ENCODE measurements around the gene RBM4B. TPM values are rescaled to one million over a fixed set of nuclear protein-coding genes. Genes with fewer than 3 reads are reported as not detected.

RBM4B gene
- total RNA-seq, 2 donors from 2014 or later, result 12.5 to 18.4 TPM

DNA sequence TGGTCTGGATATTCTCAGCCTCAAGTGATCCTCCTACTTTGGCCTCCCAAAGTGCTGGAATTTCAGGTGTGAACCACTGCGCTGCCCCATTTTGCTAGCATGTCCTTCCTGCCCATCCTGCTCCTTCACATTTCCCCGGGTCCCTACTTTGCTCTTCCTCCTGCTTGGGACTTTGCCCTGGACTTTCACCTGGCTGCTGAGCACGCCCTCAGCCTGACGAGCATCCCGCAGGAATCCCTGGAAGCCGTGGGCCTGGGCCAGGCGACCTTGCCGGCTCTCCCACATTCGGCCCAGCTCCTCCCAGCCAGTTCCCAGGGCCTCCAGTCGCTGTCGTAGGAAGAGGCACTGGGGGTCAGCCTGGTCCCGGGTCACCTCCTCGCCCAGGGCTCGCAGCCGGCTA lies 22.6 kb upstream of the RBM4B start:
- Mint-ChIP-seq H3K36me3 (ENCODE audit: insufficient read depth in 2 of 2) (no peaks in the 10 kb centered on the region), H3K4me1 (ENCODE audit: low read depth) (peaks cover under 1% of the 10 kb centered on the region), H3K9me3 (no peaks in the 10 kb centered on the region), H3K4me3 (no peak overlapping the region), H3K27me3 (ENCODE audit: low read depth) (no peaks in the 10 kb centered on the region), H3K27ac (no peak overlapping the region)
- DNase-seq (no peak), ATAC-seq (replicated peaks in 1 of 2) (no peak)

DNA sequence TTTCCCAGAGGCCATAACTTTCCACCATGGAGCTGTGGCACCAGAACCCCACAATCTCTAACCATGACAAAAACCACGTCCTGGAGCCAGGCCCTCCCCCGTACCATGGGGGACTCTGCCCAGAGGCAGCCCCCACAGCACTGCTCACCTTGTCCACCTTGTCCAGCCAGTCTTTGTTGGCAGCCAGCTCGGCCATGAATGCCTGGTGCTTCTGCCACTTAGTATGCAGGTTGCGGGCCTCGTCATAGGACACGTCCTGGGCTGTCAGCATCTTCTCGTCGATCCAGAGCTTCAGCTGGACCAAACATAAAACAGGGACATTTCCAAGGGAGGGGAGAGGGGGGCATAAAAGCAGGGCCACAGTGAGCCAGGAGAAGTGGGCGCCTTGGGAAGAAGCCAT lies 20.8 kb upstream of the RBM4B start:
- no peak overlapping the region for H3K27ac Mint-ChIP-seq
- no peaks in the 10 kb centered on the region for H3K36me3 Mint-ChIP-seq (ENCODE audit: insufficient read depth in 2 of 2)
- no peak for DNase-seq
- H3K4me3 Mint-ChIP-seq, result no peak overlapping the region
- H3K4me1 Mint-ChIP-seq (ENCODE audit: low read depth), result peaks cover 5% of the 10 kb centered on the region
- H3K9me3 Mint-ChIP-seq, result no peaks in the 10 kb centered on the region
- no peak for ATAC-seq (replicated peaks in 1 of 2)
- H3K27me3 Mint-ChIP-seq (ENCODE audit: low read depth), result no peaks in the 10 kb centered on the region

DNA sequence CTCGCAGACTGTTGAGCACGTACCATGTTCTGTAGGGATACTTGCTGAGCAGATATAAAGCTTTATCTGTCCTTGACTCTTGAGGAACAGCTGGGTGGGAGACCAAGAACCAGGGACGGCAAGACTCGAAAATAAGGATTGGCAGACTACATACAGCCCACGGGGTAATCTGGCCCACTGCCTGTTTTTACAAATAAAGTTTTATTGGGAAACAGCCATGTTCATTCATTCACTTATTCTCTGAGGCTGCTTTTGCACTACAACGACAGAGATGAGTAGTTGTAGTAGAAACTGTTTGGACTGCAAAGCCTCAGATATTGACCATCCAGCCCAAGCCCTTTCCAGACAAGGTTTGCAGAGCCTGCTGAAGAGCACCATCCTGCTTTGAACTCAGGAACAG lies 20.3 kb upstream of the RBM4B start:
- Mint-ChIP-seq H3K9me3 (no peaks in the 10 kb centered on the region), H3K36me3 (ENCODE audit: insufficient read depth in 2 of 2) (no peaks in the 10 kb centered on the region), H3K27ac (no peak overlapping the region), H3K4me3 (no peak overlapping the region), H3K27me3 (ENCODE audit: low read depth) (no peaks in the 10 kb centered on the region), H3K4me1 (ENCODE audit: low read depth) (peaks cover 5% of the 10 kb centered on the region)
- no peak for ATAC-seq (replicated peaks in 1 of 2)
- DNase-seq, result no peak

DNA sequence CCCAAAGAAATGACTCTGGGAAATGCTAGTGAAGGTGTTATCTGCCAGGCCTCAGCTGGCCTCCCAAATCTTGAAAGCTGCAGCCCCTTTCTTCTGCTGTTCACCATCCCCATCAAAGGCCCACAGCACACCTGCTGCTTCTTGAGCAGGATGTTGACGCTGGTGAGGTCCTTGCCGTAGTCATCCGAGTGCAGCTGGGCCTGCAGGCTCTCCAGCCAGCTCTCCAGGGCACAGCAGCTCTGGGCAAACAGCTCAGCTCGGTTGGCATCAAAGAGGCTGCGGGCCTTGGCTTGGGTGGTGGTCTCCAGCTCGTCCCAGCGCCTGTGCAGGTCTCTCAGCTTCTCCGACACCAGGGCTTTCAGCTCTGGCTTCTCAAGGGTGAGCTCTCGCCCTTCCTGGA lies 18.5 kb upstream of the RBM4B start:
- Mint-ChIP-seq H3K27ac (no peak overlapping the region), H3K4me1 (ENCODE audit: low read depth) (peaks cover 5% of the 10 kb centered on the region), H3K36me3 (ENCODE audit: insufficient read depth in 2 of 2) (no peaks in the 10 kb centered on the region), H3K9me3 (no peaks in the 10 kb centered on the region), H3K4me3 (no peak overlapping the region), H3K27me3 (ENCODE audit: low read depth) (no peaks in the 10 kb centered on the region)
- no peak for ATAC-seq (replicated peaks in 1 of 2)
- DNase-seq, result no peak

DNA sequence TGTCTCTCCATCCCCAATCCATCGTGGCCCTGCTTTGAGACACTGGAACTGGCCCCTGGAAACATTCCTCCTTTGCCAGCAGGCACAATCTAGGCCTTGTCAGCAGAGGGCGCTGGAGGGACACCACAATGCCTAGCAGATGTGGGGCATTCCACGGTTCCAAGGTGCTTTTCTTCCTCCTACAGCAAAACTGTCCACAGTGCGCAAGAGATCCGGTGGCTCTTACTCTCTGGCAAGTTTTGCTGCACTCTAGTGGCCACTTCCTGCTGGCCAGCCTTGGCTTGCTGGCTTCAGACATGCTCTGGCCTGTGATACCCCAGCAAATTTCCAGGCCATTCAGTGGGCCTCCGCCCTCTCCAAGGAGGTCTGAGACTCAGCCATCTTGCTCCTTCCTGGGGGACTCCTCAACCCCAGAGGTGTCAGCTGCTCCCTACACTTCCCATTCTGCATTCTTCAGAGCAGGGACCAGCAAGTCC lies 17.1 kb upstream of the RBM4B start:
- no peak overlapping the region for H3K4me3 Mint-ChIP-seq
- H3K36me3 Mint-ChIP-seq (ENCODE audit: insufficient read depth in 2 of 2), result no peaks in the 10 kb centered on the region
- H3K27me3 Mint-ChIP-seq (ENCODE audit: low read depth), result no peaks in the 10 kb centered on the region
- peaks cover 5% of the 10 kb centered on the region for H3K4me1 Mint-ChIP-seq (ENCODE audit: low read depth)
- H3K27ac Mint-ChIP-seq, result no peak overlapping the region
- DNase-seq (peak; percentile 84 to 87), ATAC-seq (replicated peaks in 1 of 2) (peak; percentile 91 to 92)
- H3K9me3 Mint-ChIP-seq, result no peaks in the 10 kb centered on the region

DNA sequence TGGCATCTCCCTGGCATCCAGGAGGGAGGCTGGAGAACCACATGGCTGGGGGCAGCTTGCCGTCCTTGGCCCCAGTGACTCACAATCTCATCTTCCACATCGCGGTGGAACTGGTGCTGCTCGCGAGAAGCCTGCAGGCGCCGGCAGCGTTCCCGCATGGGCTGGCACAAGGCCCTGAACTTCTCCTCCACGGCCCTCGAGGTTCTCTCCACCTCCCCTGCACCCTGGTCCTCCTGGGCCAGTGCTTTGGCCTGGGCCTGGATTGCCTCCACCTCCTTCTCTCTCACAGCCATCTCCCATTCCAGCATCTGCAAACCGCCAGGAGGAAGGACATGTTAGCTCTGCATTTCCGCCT lies 16.3 kb upstream of the RBM4B start:
- no peaks in the 10 kb centered on the region for H3K36me3 Mint-ChIP-seq (ENCODE audit: insufficient read depth in 2 of 2)

DNA sequence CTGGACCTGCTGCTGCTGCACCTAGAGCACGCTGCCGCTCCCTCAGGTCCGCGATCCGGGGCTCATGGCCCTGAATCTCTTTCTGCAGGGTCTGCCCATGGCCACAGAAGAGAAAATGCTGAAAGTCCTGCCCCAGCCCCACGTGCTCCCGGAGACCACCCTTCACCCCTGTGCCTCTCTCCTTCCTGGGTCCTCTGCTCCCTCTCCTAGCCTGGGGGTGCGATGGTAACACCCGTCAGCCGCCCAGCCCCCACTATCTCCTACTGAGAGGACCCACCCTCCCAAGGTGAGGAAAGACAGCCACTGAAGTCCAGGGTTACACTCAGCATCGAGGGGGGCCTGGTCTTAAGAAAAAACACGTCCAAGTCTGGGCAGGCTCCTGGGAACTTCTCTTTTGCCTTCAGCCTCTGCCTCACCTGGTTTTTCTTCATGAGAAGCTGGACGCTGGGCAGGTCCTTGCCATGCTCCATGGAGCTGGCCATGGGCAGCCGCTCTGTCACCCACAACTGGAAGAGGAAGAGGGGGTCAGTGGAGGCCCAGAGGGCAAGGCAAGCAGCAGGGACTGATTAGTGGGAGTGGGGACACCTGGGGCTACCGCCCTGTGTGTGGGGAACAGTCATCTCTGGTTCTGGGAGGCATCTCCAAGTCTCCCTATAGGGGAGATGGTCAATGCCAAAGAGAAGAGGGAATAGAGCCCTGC lies 15.8 kb upstream of the RBM4B start:
- H3K27ac Mint-ChIP-seq, result no peak overlapping the region
- no peaks in the 10 kb centered on the region for H3K36me3 Mint-ChIP-seq (ENCODE audit: insufficient read depth in 2 of 2)
- H3K9me3 Mint-ChIP-seq, result no peaks in the 10 kb centered on the region
- H3K4me1 Mint-ChIP-seq (ENCODE audit: low read depth), result peaks cover 5% of the 10 kb centered on the region
- H3K27me3 Mint-ChIP-seq (ENCODE audit: low read depth), result no peaks in the 10 kb centered on the region
- DNase-seq, result no peak
- no peak for ATAC-seq (replicated peaks in 1 of 2)
- no peak overlapping the region for H3K4me3 Mint-ChIP-seq

More for the DNA sequence above, 16.3 kb upstream of the RBM4B start:
- Mint-ChIP-seq H3K4me1 (ENCODE audit: low read depth) (peaks cover 5% of the 10 kb centered on the region), H3K27me3 (ENCODE audit: low read depth) (no peaks in the 10 kb centered on the region), H3K4me3 (no peak overlapping the region), H3K27ac (no peak overlapping the region), H3K9me3 (no peaks in the 10 kb centered on the region)
- DNase-seq (no peak), ATAC-seq (replicated peaks in 1 of 2) (no peak)

DNA sequence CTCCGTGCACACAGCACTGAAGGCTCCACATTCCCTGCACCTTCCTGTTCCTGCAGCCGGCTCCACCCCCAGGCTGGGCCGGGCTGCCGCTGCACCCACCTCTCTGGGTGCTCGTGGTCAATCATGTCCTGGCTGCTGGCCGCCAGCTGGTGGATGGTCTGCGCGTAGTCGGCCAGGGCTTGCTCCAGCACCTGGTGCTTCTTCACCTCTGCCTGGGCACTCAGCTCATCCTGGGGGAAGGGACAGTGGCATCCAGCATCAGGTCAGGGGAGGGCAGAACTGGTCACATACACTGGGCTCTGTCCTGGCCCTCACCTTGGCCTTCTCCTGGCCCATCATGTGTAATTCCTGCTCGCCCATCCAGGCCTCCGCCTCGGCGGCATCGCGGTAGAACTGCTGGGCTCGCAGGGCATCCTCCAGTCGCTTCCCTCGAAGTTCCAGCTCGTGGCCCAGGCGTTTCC lies 15.2 kb upstream of the RBM4B start:
- Mint-ChIP-seq H3K9me3 (no peaks in the 10 kb centered on the region), H3K27me3 (ENCODE audit: low read depth) (no peaks in the 10 kb centered on the region), H3K36me3 (ENCODE audit: insufficient read depth in 2 of 2) (no peaks in the 10 kb centered on the region), H3K27ac (no peak overlapping the region), H3K4me1 (ENCODE audit: low read depth) (peaks cover 5% of the 10 kb centered on the region), H3K4me3 (no peak overlapping the region)
- DNase-seq (no peak), ATAC-seq (replicated peaks in 1 of 2) (no peak)

DNA sequence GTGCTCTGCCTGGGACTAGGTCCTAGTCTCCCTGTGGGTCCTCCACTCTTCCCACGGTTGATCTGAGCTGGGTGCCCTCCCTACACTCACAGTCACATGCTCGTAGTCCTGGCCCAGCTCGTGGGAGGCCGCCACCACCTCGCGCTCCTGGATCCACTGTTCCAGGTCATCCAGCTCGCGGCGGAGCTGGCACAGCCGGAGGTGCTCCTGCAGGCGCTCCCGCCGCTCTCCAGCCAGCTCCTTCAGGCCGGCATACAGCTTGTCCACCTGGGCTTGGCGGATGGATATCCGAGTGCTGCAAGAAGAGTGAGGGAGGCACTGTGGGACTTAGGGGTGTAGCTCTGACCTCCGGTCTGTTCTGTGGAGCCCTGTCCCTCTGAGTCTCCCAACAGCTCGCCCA lies 14.8 kb upstream of the RBM4B start:
- no peak for ATAC-seq (replicated peaks in 1 of 2)
- Mint-ChIP-seq H3K4me3 (no peak overlapping the region), H3K36me3 (ENCODE audit: insufficient read depth in 2 of 2) (no peaks in the 10 kb centered on the region), H3K27ac (no peak overlapping the region), H3K9me3 (no peaks in the 10 kb centered on the region), H3K4me1 (ENCODE audit: low read depth) (peaks cover 5% of the 10 kb centered on the region), H3K27me3 (ENCODE audit: low read depth) (no peaks in the 10 kb centered on the region)
- no peak for DNase-seq

DNA sequence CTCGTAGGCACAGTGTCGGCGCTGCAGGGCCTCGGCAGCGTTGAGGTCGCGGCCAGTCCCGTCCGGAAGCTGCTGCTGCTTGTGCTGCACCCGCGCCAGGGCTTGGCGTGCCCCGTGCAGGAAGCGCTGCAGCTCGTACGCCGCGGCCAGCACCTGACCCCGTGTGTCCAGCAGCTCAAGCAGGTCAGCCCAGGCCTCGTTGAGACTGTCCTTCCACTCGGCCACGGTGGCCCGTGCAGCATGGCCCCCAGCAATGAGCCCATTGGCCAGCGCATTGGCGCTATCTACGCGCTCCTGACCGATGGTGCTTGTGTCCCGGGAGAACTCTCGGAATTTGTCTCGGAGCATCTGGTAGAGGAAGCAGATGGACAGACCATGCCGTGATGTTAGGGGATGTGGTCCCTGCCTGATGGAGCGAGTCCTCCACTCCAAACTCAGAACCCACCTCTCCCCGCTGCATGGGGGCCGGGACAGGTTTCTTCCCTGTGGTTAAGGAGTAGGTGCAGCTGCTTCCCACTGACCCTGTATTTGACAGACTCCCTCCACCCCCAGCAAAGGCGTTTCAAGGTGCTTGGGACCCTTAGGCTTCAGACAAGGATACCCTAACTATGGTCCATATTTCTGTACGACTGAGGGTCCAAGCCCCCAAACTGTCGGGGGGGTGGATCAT lies 13.8 kb upstream of the RBM4B start:
- Mint-ChIP-seq H3K9me3 (no peaks in the 10 kb centered on the region), H3K36me3 (ENCODE audit: insufficient read depth in 2 of 2) (no peaks in the 10 kb centered on the region), H3K27me3 (ENCODE audit: low read depth) (no peaks in the 10 kb centered on the region), H3K4me1 (ENCODE audit: low read depth) (peaks cover 5% of the 10 kb centered on the region), H3K4me3 (no peak overlapping the region), H3K27ac (no peak overlapping the region)
- ATAC-seq (replicated peaks in 1 of 2), result no peak
- DNase-seq, result no peak

DNA sequence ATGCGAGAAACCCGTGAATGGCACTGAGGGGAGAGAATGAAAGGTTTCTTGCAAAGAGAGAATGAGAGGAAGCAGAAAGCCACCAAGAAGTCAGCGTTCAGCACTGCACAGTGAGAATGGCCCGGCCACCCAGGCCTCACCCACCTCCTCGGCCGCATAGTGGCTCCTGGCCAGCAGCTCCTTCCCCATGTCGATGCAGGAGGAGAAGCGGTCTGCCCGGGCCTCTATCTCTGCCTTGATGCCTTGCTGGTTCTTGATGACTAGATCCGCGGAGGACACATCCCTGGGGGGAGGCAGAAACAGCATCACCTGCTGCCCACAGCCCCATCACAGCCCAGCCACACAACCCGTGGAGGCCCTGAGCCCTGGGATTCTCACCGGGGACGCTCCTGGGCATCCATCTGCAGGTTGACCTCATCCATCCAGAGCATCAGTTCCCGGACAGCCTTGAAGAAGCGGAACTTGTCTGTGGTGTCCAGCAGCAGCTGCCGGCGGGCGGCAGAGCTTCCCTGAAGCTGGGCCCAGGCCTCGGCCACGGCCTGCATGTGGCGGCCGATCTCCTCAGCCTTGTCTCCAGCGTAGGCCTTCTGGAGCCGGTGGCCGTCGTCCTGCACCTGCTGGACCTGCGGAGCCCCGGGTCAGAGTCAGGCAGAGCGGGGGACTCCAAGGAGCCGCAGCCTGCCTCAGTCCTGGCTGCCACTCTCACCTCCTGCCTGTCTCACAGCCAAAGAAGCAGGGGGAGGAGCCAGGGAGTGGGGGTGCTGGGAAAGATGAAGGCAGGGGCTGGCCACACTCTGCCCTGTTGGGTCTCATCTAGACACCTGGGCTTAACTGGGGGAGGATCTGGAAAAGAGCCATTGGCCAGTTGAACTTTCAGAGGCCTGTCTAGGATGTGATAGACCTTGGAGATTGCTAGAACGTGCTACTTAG lies 12.2 kb upstream of the RBM4B start:
- Mint-ChIP-seq H3K27me3 (ENCODE audit: low read depth) (no peaks in the 10 kb centered on the region), H3K36me3 (ENCODE audit: insufficient read depth in 2 of 2) (no peaks in the 10 kb centered on the region), H3K4me3 (no peak overlapping the region), H3K27ac (no peak overlapping the region), H3K9me3 (no peaks in the 10 kb centered on the region), H3K4me1 (ENCODE audit: low read depth) (peaks cover under 1% of the 10 kb centered on the region)
- ATAC-seq (replicated peaks in 1 of 2), result no peak
- no peak for DNase-seq

DNA sequence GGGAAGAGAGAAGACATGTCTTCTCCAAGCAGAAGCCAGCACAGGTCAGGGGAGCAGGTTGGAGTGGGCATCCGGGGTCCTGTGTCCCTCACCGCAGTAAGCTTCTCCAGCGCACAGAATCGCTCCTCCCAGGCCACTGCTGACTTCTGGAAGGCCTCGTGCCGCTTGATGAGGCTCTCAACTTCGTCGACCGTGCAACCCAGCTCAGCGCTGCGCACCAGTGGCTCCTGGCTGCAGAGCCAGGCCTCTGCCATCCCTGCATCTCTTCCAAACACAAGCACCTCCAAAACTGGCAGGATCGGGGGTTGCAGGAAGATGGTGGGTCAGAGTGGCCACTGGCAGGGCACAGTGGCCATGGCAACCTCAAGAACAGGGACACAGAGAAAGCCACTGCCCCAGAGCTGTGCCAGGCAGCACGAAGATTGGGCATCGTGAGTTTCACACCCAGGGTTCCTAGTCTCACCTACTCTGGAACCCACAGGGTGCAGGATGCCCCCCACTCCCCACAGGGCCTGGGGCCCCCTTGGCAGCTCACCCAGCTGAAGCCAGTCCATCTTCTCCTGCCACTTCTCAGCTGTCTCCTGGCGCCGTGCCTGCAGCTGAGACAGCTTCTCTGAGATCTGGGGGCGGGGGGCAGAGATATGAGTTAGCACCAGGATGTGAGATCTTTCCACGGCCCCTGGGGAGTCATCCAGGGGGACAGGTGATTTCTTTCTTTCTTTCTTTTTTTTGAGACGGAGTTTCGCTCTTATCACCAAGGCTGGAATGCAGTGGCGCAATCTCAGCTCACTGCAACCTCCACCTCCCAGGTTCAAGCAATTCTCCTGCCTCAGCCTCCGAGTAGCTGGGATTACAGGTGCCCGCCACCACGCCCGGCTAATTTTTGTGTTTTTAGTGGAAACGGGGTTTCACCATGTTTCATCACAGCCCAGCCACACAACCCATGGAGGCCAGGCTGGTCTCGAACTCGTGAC lies 11.2 kb upstream of the RBM4B start:
- Mint-ChIP-seq H3K36me3 (ENCODE audit: insufficient read depth in 2 of 2) (no peaks in the 10 kb centered on the region), H3K27ac (no peak overlapping the region), H3K27me3 (ENCODE audit: low read depth) (no peaks in the 10 kb centered on the region), H3K9me3 (no peaks in the 10 kb centered on the region), H3K4me1 (ENCODE audit: low read depth) (no peaks in the 10 kb centered on the region), H3K4me3 (no peak overlapping the region)
- ATAC-seq (replicated peaks in 1 of 2), result peak in 1 of 2 donors; percentile 11
- no peak for DNase-seq

Data from activated T-cell treated with anti-CD3 and anti-CD28 coated beads, Interleukin-2, amount 50 U/mL, for 72 hours (primary cell).